C4-2B (cell line): Measurements from ENCODE around the gene TREX2.

Experiments
- H3K27ac ChIP-seq: fragments of 450-650 bp; 2 replicates; pipeline ENCODE4 v1.5.1; 2017
- ZFX ChIP-seq: fragments of 450-650 bp; IDR thresholded peaks from 2 replicates; pipeline ENCODE4 v1.6.1; 2017
- TF ChIP-seq, protein P1 (sequence below): fragments of 450-650 bp; conservative IDR thresholded peaks from 2 replicates; pipeline ENCODE4 v1.5.1; 2017; ENCODE audit warnings: mild to moderate bottlenecking

Gene TREX2

GRCh38 chrX:153459986-153460385 is 14.1 kb upstream of the TREX2 start:
- H3K27ac ChIP-seq = no peak overlapping the region

DNA sequence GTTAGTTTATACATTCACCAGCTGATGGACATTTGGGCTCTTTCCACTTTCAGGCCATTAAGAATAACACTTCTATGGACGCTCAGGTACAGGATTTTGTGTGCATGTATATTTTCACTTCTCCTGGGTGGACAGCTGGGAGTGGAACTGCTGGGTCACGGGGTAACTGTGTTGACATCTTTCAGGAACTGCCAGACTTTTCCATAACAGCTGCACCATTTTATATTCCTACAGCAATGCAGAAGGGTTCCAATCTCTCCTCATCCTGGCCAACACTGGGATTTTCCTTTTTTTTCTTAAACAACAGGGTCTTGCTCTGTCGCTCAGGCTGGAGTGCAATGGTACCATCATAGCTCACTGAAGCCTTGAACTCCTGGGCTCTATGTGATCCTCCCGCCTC is 12.6 kb upstream of the TREX2 start:
- H3K27ac ChIP-seq = no peak overlapping the region
- TF ChIP-seq, protein P1, sequence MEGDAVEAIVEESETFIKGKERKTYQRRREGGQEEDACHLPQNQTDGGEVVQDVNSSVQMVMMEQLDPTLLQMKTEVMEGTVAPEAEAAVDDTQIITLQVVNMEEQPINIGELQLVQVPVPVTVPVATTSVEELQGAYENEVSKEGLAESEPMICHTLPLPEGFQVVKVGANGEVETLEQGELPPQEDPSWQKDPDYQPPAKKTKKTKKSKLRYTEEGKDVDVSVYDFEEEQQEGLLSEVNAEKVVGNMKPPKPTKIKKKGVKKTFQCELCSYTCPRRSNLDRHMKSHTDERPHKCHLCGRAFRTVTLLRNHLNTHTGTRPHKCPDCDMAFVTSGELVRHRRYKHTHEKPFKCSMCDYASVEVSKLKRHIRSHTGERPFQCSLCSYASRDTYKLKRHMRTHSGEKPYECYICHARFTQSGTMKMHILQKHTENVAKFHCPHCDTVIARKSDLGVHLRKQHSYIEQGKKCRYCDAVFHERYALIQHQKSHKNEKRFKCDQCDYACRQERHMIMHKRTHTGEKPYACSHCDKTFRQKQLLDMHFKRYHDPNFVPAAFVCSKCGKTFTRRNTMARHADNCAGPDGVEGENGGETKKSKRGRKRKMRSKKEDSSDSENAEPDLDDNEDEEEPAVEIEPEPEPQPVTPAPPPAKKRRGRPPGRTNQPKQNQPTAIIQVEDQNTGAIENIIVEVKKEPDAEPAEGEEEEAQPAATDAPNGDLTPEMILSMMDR = no peak
- no peak for TF ChIP-seq ZFX

More at GRCh38 chrX:153459986-153460385, 14.1 kb upstream of the TREX2 start:
- no peak for TF ChIP-seq ZFX
- TF ChIP-seq, protein P1 = no peak

- no peak for TF ChIP-seq ZFX
- TF ChIP-seq, protein P1 = no peak
- H3K27ac ChIP-seq = no peak overlapping the region
Observed at GRCh38 chrX:153457827-153458466, 12.1 kb upstream of the TREX2 start.

DNA sequence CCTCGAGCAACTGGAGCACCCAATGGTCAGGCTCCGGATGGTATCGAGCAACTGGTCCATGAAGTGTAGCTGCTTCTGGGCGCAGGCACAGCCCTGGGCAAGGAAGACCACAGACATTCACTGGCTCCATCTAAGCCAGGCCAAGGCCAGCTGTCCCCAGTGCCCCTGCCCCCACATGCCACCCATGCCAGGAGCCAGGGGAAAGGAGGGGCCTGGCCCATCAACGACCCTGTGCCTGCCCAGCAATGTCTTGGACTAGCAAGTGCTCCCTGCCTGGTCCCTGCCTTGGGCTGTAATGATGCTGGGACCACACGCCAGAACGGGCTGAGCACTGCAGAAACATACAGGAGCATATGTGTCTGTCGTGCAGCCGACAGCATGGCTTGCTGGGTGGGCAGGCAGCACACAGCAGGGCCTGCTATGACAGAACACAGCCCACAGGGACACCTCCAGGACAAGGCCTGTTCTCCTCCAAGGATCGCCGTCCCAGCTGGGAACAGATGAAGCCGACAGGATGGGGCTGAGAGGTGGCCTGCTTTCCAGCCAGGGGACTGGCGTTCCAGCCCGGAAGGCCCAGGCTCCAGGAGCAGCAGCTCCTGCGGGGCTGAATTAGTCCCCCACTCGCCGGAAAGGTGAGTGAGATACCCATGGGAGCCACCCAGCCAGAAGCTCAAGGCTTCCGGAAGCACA is 11.4 kb upstream of the TREX2 start:
- H3K27ac ChIP-seq = no peak overlapping the region
- TF ChIP-seq ZFX = no peak
- TF ChIP-seq, protein P1 = no peak

DNA sequence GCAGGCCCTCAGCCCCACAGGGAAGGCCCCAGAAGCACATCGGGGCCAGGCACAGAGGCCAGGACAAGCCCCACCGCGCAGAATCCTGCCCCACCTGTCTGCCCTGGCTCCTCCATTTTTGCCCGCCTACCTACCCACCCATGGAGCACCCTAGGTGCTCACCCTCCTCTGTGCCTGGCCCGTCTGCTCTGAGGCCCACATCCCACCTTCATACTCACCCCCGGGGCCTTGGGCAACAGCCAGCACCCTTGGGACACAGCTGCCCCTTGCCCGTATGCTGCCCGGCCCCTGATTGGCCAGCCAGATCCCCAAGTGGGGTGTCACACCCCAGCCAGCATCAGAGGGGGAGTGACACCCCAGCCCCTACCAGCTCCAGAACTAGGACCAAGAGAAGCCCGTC is 10.8 kb upstream of the TREX2 start:
- no peak overlapping the region for H3K27ac ChIP-seq
- TF ChIP-seq, protein P1 = no peak
- TF ChIP-seq ZFX = no peak

DNA sequence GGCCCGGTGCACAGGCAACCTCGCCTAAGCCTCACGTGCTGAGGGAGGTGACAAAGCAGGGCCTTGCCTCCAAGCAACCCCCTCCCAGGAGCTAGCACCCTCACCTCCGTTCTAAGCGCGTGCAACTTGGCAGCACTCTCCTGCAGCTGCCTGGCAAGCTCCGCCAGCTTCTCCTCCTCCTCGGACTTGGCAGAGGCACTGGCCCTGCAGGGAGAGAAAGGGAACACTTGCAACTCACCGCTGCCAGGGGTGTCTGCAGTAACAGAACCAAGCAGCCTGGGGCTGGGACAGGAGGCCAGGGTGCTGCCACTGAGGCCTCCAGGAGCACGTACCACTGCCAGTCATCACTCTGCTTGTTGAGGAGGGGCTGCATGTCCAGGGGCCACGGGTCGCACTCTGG is 10.3 kb upstream of the TREX2 start:
- H3K27ac ChIP-seq = no peak overlapping the region
- no peak for TF ChIP-seq ZFX
- TF ChIP-seq, protein P1 = no peak

DNA sequence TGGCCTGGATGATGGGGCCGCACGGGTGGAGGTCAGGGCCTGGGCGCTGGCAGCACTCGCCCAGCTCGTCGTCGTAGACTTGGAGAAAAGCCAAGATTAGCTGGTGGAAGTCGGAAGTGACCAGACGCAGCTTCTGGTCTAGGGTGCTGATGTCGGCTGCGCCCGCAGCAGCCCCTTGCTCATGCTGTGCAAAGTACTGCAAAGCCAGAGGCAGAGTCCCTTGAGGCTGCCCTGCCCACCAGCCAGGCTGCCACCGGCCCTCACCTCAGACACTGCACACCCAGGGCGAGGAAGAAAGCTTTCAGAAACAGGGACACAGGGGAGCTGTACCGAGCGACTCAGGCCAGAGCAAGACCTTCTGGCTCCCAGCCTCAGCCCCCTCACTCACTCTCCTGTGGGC is 9.7 kb upstream of the TREX2 start:
- no peak for TF ChIP-seq ZFX
- TF ChIP-seq, protein P1 = no peak
- H3K27ac ChIP-seq = no peak overlapping the region
